Esophagus squamous epithelium (tissue), 5 donors: Measurements from ENCODE around the gene GPX5. TPM values are rescaled to one million over a fixed set of nuclear protein-coding genes. Genes with fewer than 3 reads are reported as not detected.
A peak's percentile ranks its signal among the peaks of the same experiment; 100 is the strongest.

Experiments used
- DNase-seq: peaks from one replicate; lab custom pipeline; 2025; lab: John Stamatoyannopoulos, UW
- H3K27ac ChIP-seq, 4 donors: fragments of 200-600 bp; sonication (generic); one replicate each; pipeline ENCODE4 v1.5.1; 2016 to 2019; ENCODE audit warnings: mild to moderate bottlenecking in 1 of 4
- H3K27me3 ChIP-seq, 4 donors: fragments of 200-600 bp; sonication (generic); 1 replicate in 3 of 4; 2 replicates in 1 of 4; pipeline versions ENCODE4 v1.5.1 to v1.6.0; 2017 to 2021; ENCODE audit warnings: antibody characterized with exemption in 1 of 4
- H3K36me3 ChIP-seq, 3 donors: fragments of 200-600 bp; sonication (generic); one replicate each; pipeline ENCODE4 v1.5.1; 2016 to 2019
- H3K4me1 ChIP-seq, 3 donors: fragments of 200-600 bp; sonication (generic); one replicate each; pipeline ENCODE4 v1.5.1; 2017 to 2019
- H3K4me3 ChIP-seq, 4 donors: fragments of 200-600 bp; sonication (generic); 1 replicate in 3 of 4; 2 replicates in 1 of 4; pipeline ENCODE4 v1.5.1; 2016 to 2019; ENCODE audit warnings: mild to moderate bottlenecking in 2 of 4, moderate library complexity in 1 of 4
- H3K9me3 ChIP-seq, 3 donors: fragments of 200-600 bp; sonication (generic); one replicate each; pipeline ENCODE4 v1.5.1; 2016 to 2019
- CTCF ChIP-seq, 6 experiments: fragments of 450-650 bp in 4 of 6; fragments of 200-600 bp in 2 of 6; sonication (generic) in 2 of 6; IDR thresholded peaks; one replicate each; pipeline ENCODE4 v1.5.1; 2016 to 2019; ENCODE audit warnings: antibody characterized with exemption in 6 of 6, mild to moderate bottlenecking in 4 of 6, moderate library complexity in 4 of 6
- POLR2A ChIP-seq, 4 donors: fragments of 450-650 bp; IDR thresholded peaks; one replicate each; pipeline ENCODE4 v1.6.1; 2017; ENCODE audit warnings: antibody characterized with exemption in 4 of 4, mild to moderate bottlenecking in 4 of 4, moderate library complexity in 3 of 4
- WGBS, 2 donors: methylation state at CpG; one replicate each; pipeline ENCODE4 v1.1.5; 2018; 5-methylcytosine and 5-hydroxymethylcytosine counted together
- intact Hi-C: fragments of 100-400 bp; cut with DNase I; formaldehyde crosslinking; loops from one replicate; pipeline ENCODE4 v1.15.0; 2022
- total RNA-seq, 4 donors: library from RNA; depleted of rRNA; stranded (reverse); fragments of >200 nt; gene quantifications; one replicate each; pipeline ENCODE4 v1.1.0, GENCODE V29; 2016
- donor health status: DM: yes; HTN: yes; CAD: no.

Gene GPX5
- total RNA-seq, 4 donors from 2014 or later, result not detected

GRCh38 chr6:28486988-28487742, 38.5 kb upstream of the GPX5 start:
- TF ChIP-seq POLR2A (IDR thresholded peaks at IDR 0.05) (no peak), CTCF (IDR thresholded peaks at IDR 0.05) (no peak)
- Histone ChIP-seq H3K36me3 (no peaks in the 10 kb centered on the region), H3K27ac (no peak overlapping the region), H3K9me3 (no peaks in the 10 kb centered on the region), H3K27me3 (peaks cover 0 to 82% (median 0%) of the 10 kb centered on the region in 4 donors), H3K4me3 (no peak overlapping the region), H3K4me1 (peaks cover 0 to 16% (median 0%) of the 10 kb centered on the region in 3 donors)
- no peak for DNase-seq
- intact Hi-C loops, result no loop called here
- WGBS, 2 donors, result 56 to 76% methylated on average over 3 of the region's 3 CpGs

- no peak for DNase-seq
- Histone ChIP-seq H3K4me1 (peaks cover 0 to 16% (median 0%) of the 10 kb centered on the region in 3 donors), H3K27ac (peak overlapping the region in 1 of 4 donors; percentile 11), H3K4me3 (peak overlapping the region in 3 of 4 donors; percentile 39 to 61 (median 42)), H3K27me3 (peaks cover 0 to 74% (median 0%) of the 10 kb centered on the region in 4 donors), H3K9me3 (no peaks in the 10 kb centered on the region), H3K36me3 (no peaks in the 10 kb centered on the region)
- 26 to 36% methylated on average over 14 of the region's 14 CpGs for WGBS, 2 donors
- TF ChIP-seq POLR2A (IDR thresholded peaks at IDR 0.05) (no peak), CTCF (IDR thresholded peaks at IDR 0.05) (no peak)
- intact Hi-C loops, result no loop called here
Measured at GRCh38 chr6:28488916-28489365, 36.7 kb upstream of the GPX5 start.

GRCh38 chr6:28489366-28490204, 36.1 kb upstream of the GPX5 start:
- WGBS, 2 donors, result 9 to 15% methylated on average over 18 to 31 of the region's 40 CpGs
- no peak for TF ChIP-seq POLR2A (IDR thresholded peaks at IDR 0.05)
- TF ChIP-seq CTCF (IDR thresholded peaks at IDR 0.05), result no peak
- Histone ChIP-seq H3K36me3 (no peaks in the 10 kb centered on the region), H3K9me3 (no peaks in the 10 kb centered on the region), H3K27ac (peak overlapping the region in 2 of 4 donors; percentile 40 to 57), H3K4me1 (peaks cover 0 to 16% (median 0%) of the 10 kb centered on the region in 3 donors), H3K27me3 (peaks cover 0 to 74% (median 0%) of the 10 kb centered on the region in 4 donors), H3K4me3 (peak overlapping the region; percentile 10 to 61 (median 40))
- no peak for DNase-seq
- intact Hi-C loops, result no loop called here

- peak overlapping the region; percentile 10 to 61 (median 40) for H3K4me3 ChIP-seq
- H3K4me1 ChIP-seq, result peaks cover 0 to 16% (median 0%) of the 10 kb centered on the region in 3 donors
- intact Hi-C loops, result no loop called here
- H3K9me3 ChIP-seq, result no peaks in the 10 kb centered on the region
- TF ChIP-seq POLR2A (IDR thresholded peaks at IDR 0.05), result no peak
- TF ChIP-seq CTCF (IDR thresholded peaks at IDR 0.05), result no peak
- 16 to 20% methylated on average over 20 of the region's 23 CpGs for WGBS, 2 donors
- no peak for DNase-seq
- H3K36me3 ChIP-seq, result no peaks in the 10 kb centered on the region
- peak overlapping the region in 2 of 4 donors; percentile 40 to 57 for H3K27ac ChIP-seq
- peaks cover 0 to 73% (median 0%) of the 10 kb centered on the region in 4 donors for H3K27me3 ChIP-seq
Measured at GRCh38 chr6:28490205-28490890, 35.3 kb upstream of the GPX5 start.
